Trophoblast cell (in vitro differentiated cells and primary cell): Measurements from ENCODE around the gene ADAMTSL3.

Experiments used
- DNase-seq, 2 donors: peaks; one replicate each; pipeline ENCODE4 v3.0.0-alpha.2; 2016
- H2AFZ ChIP-seq: 2 replicates; pipeline ENCODE4 v1.6.1; 2013; ENCODE audit warnings: low read length, moderate library complexity, mild to moderate bottlenecking; ENCODE audit not compliant: insufficient read depth, poor library complexity
- H2AK5ac ChIP-seq: 2 replicates; pipeline ENCODE4 v1.6.1; 2013; ENCODE audit warnings: mild to moderate bottlenecking, low read length
- H2BK120ac ChIP-seq: 2 replicates; pipeline ENCODE4 v1.6.1; 2013; ENCODE audit warnings: low read length, mild to moderate bottlenecking, moderate library complexity; ENCODE audit not compliant: insufficient read depth, poor library complexity
- H2BK12ac ChIP-seq: 2 replicates; pipeline ENCODE4 v1.6.1; 2013; ENCODE audit warnings: mild to moderate bottlenecking, low read length, moderate library complexity
- H2BK5ac ChIP-seq: 2 replicates; pipeline ENCODE4 v1.6.1; 2013; ENCODE audit warnings: low read length, low read depth, moderate library complexity, mild to moderate bottlenecking; ENCODE audit not compliant: poor library complexity
- H3K14ac ChIP-seq: 2 replicates; pipeline ENCODE4 v1.6.1; 2013; ENCODE audit warnings: mild to moderate bottlenecking, low read length
- H3K18ac ChIP-seq: 2 replicates; pipeline ENCODE4 v1.6.1; 2013; ENCODE audit warnings: mild to moderate bottlenecking, low read length
- H3K23ac ChIP-seq: 2 replicates; pipeline ENCODE4 v1.6.1; 2013; ENCODE audit warnings: low read length
- H3K27ac ChIP-seq: 2 replicates; pipeline ENCODE4 v1.5.1; 2013; ENCODE audit warnings: low read depth, mild to moderate bottlenecking, inconsistent platforms, low read length, moderate library complexity
- H3K27me3 ChIP-seq: 2 replicates; pipeline ENCODE4 v1.6.1; 2013; ENCODE audit warnings: inconsistent platforms, mild to moderate bottlenecking, low read length, moderate library complexity; ENCODE audit not compliant: insufficient read depth
- H3K36me3 ChIP-seq, 2 experiments: 1 replicate in 1 of 2; 2 replicates in 1 of 2; pipeline ENCODE4 v1.6.1; 2013; ENCODE audit warnings: low read length in 2 of 2, mild to moderate bottlenecking in 2 of 2, moderate library complexity in 1 of 2; ENCODE audit not compliant: insufficient read depth in 2 of 2, control insufficient read depth in 1 of 2
- H3K4ac ChIP-seq: 2 replicates; pipeline ENCODE4 v1.6.1; 2013; ENCODE audit warnings: low read depth, mild to moderate bottlenecking, low read length, moderate library complexity
- H3K4me1 ChIP-seq, 2 experiments: 1 replicate in 1 of 2; 2 replicates in 1 of 2; pipeline ENCODE4 v1.6.1; 2013; ENCODE audit warnings: low read length in 2 of 2, mild to moderate bottlenecking in 2 of 2, moderate library complexity in 1 of 2; ENCODE audit not compliant: insufficient read depth in 2 of 2, control insufficient read depth in 1 of 2
- H3K4me2 ChIP-seq: 2 replicates; pipeline ENCODE4 v1.6.1; 2013; ENCODE audit warnings: inconsistent platforms, mild to moderate bottlenecking, low read length, moderate library complexity
- H3K4me3 ChIP-seq: 2 replicates; pipeline ENCODE4 v1.5.1; 2013; ENCODE audit warnings: mild to moderate bottlenecking, low read depth, low read length, inconsistent platforms
- H3K79me1 ChIP-seq: one replicate; pipeline ENCODE4 v1.6.1; 2013; ENCODE audit warnings: low read length
- H3K79me2 ChIP-seq: 2 replicates; pipeline ENCODE4 v1.6.1; 2013; ENCODE audit warnings: low read length, mild to moderate bottlenecking; ENCODE audit not compliant: control insufficient read depth, insufficient read depth, poor library complexity
- H3K9ac ChIP-seq: 2 replicates; pipeline ENCODE4 v1.6.1; 2013; ENCODE audit warnings: mild to moderate bottlenecking, low read length
- H3K9me3 ChIP-seq: 2 replicates; pipeline ENCODE4 v1.6.1; 2013; ENCODE audit warnings: low read depth, mild to moderate bottlenecking, control low read depth, inconsistent platforms, low read length; ENCODE audit not compliant: insufficient read depth
- H4K12ac ChIP-seq: 2 replicates; pipeline ENCODE4 v1.6.1; 2013; ENCODE audit warnings: low read depth, mild to moderate bottlenecking, low read length, moderate library complexity
- H4K8ac ChIP-seq: 2 replicates; pipeline ENCODE4 v1.6.1; 2013; ENCODE audit warnings: low read depth, mild to moderate bottlenecking, low read length, moderate library complexity
- H4K91ac ChIP-seq: one replicate; pipeline ENCODE4 v1.6.1; 2013; ENCODE audit warnings: low read depth, mild to moderate bottlenecking, low read length, moderate library complexity
- WGBS: extraction: QIAGEN DNeasy Blood & Tissue Kit; methylation state at CpG from one replicate; pipeline ENCODE4 v1.1.7; 2013; ENCODE audit warnings: missing lambda C conversion rate; ENCODE audit not compliant: insufficient read length, insufficient coverage; ENCODE audit errors: extremely low coverage; 5-methylcytosine and 5-hydroxymethylcytosine counted together

Gene ADAMTSL3

DNA sequence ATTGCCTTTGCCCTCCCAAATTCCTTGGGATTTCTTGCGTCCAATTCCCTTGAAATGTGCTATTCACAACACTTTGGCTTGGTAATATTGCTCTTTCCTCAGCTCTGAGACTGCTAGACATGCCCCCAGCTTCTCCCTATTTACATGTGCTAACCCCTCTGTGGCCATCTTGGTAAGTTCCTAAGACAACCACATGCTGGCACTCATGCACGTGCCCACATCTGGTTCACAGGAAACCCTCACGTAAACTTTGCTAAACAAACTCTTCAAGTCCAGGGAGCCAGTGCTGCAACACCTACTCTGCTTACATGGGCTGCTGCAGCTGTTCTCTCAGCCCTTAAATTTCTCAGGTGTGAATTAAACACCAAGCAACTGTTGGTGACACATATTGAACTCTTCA lies 121.8 kb downstream of the ADAMTSL3 start:
- Histone ChIP-seq H3K79me1 (no peaks in the 10 kb centered on the region), H2AK5ac (no peak overlapping the region), H3K4me3 (no peak overlapping the region), H3K4me2 (no peak overlapping the region), H3K36me3 (no peaks in the 10 kb centered on the region), H4K91ac (no peak overlapping the region), H2BK120ac (no peak overlapping the region), H3K27me3 (no peaks in the 10 kb centered on the region), H3K79me2 (no peaks in the 10 kb centered on the region), H3K4me1 (no peaks in the 10 kb centered on the region), H3K23ac (no peak overlapping the region), H2AFZ (no peak overlapping the region), H3K18ac (no peak overlapping the region), H4K12ac (no peak overlapping the region), H4K8ac (no peak overlapping the region), H3K9me3 (peaks cover 3% of the 10 kb centered on the region), H3K14ac (no peak overlapping the region), H3K27ac (no peak overlapping the region), H2BK5ac (no peak overlapping the region), H3K4ac (no peak overlapping the region), H2BK12ac (no peak overlapping the region), H3K9ac (no peak overlapping the region)
- WGBS = no CpG with 5 or more reads among the region's 3 CpGs
- DNase-seq = no peak

DNA sequence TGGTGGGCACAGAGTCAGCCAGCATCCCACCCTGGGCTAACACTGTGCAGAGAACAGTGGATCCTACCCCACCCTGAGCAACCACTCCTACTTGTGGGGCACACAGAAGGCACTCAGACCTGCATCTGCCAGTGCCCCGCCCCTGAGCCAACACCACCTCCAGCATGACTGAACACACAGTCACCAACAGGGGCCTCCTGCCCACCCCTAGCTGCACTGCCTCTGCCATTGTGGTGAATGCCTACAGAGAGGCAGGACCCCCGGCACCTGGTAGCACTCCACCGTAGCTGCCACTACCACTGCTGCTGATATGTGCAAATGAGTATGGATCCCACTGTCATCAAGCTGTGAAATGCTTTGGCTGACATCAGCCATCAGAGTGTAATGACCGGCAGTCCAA lies 123.1 kb downstream of the ADAMTSL3 start:
- Histone ChIP-seq H3K79me1 (no peaks in the 10 kb centered on the region), H2AFZ (no peak overlapping the region), H2BK5ac (no peak overlapping the region), H2AK5ac (no peak overlapping the region), H3K27me3 (no peaks in the 10 kb centered on the region), H2BK120ac (no peak overlapping the region), H4K12ac (no peak overlapping the region), H3K9ac (no peak overlapping the region), H2BK12ac (no peak overlapping the region), H3K36me3 (no peaks in the 10 kb centered on the region), H3K79me2 (no peaks in the 10 kb centered on the region), H4K91ac (no peak overlapping the region), H3K27ac (no peak overlapping the region), H3K23ac (no peak overlapping the region), H3K4me3 (no peak overlapping the region), H3K4me1 (no peaks in the 10 kb centered on the region), H4K8ac (no peak overlapping the region), H3K9me3 (peaks cover 3% of the 10 kb centered on the region), H3K18ac (no peak overlapping the region), H3K4ac (no peak overlapping the region), H3K14ac (no peak overlapping the region), H3K4me2 (no peak overlapping the region)
- WGBS = no CpG with 5 or more reads among the region's 4 CpGs
- no peak for DNase-seq

DNA sequence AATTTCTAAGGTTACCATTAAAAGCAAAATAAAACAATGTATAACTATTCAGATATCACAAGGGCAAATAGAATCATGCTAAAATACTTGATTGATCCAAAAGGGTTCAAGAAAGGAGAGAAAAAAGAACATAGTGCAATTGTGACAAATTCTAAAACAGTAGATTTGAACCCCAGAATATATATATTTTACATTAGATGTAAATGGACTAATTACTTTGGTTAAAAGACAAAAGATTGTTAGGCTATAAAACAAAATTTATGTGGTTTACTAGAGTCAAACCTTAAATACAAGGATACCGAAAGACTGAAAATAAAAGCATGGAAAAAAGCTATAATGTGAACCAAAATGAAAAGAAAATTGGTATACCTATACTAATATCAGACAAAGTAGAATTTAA lies 129.3 kb downstream of the ADAMTSL3 start:
- H3K27me3 ChIP-seq = no peaks in the 10 kb centered on the region
- H3K18ac ChIP-seq = no peak overlapping the region
- WGBS = no CpG with 5 or more reads among the region's 1 CpG
- no peak overlapping the region for H3K4me2 ChIP-seq
- H3K27ac ChIP-seq = no peak overlapping the region
- no peak overlapping the region for H4K12ac ChIP-seq
- H4K91ac ChIP-seq = no peak overlapping the region
- no peaks in the 10 kb centered on the region for H3K79me1 ChIP-seq
- no peaks in the 10 kb centered on the region for H3K79me2 ChIP-seq
- no peak overlapping the region for H4K8ac ChIP-seq
- H3K4me3 ChIP-seq = no peak overlapping the region
- H3K9ac ChIP-seq = no peak overlapping the region
- no peak overlapping the region for H3K23ac ChIP-seq
- H3K14ac ChIP-seq = no peak overlapping the region
- no peak overlapping the region for H2BK5ac ChIP-seq
- H2BK12ac ChIP-seq = no peak overlapping the region
- no peak overlapping the region for H2BK120ac ChIP-seq
- H3K36me3 ChIP-seq = no peaks in the 10 kb centered on the region
- no peak overlapping the region for H3K4ac ChIP-seq
- H3K4me1 ChIP-seq = no peaks in the 10 kb centered on the region
- no peak overlapping the region for H2AK5ac ChIP-seq
- no peak for DNase-seq
- H2AFZ ChIP-seq = no peak overlapping the region
- H3K9me3 ChIP-seq = no peaks in the 10 kb centered on the region

DNA sequence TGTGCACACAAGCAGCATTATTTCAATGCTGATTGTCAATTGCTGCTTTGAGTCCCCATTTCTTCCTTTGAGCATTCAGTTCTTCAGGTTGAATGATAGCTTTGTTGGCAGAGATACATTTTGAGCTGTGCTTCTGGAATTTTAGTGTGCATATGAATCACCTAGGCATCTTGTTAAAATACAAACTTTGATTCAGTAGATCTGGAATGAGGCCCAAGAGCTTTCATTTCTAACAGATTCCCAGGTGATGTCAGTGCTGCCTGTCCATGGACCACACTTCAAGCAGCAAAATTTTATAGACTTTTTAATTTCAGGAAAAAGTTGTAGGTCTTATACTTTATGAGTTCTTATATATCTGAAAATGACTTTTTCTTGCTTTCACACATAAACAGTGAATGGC lies 131.1 kb downstream of the ADAMTSL3 start:
- Histone ChIP-seq H3K36me3 (no peaks in the 10 kb centered on the region), H3K4me1 (no peaks in the 10 kb centered on the region), H3K4me3 (no peak overlapping the region), H3K23ac (no peak overlapping the region), H3K79me2 (no peaks in the 10 kb centered on the region), H4K91ac (no peak overlapping the region), H4K8ac (no peak overlapping the region), H2AK5ac (no peak overlapping the region), H2BK5ac (no peak overlapping the region), H4K12ac (no peak overlapping the region), H3K4me2 (no peak overlapping the region), H2BK120ac (no peak overlapping the region), H2BK12ac (no peak overlapping the region), H3K4ac (no peak overlapping the region), H3K27ac (no peak overlapping the region), H3K79me1 (no peaks in the 10 kb centered on the region), H3K14ac (no peak overlapping the region), H3K9me3 (no peaks in the 10 kb centered on the region), H3K27me3 (no peaks in the 10 kb centered on the region), H2AFZ (no peak overlapping the region), H3K18ac (no peak overlapping the region), H3K9ac (no peak overlapping the region)
- DNase-seq = no peak

DNA sequence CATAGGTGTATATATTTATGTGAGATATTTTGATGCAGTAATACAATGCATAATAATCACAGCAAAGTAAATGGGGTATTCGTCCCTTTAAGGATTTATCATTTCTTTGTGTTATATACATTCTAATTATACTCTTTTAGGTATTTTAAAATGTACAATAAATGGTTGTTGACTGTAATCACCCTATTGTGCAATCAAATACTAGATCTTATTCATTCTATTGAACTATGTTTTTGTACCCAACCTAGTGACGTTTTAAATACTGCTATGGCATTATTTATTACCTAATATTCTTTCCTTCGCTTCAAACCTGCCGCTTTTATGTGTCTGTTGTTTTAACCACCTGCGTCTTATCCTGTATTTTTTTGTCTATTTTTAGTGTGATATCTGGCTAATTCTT lies 132.4 kb downstream of the ADAMTSL3 start:
- H4K8ac ChIP-seq = no peak overlapping the region
- H3K36me3 ChIP-seq = no peaks in the 10 kb centered on the region
- no peak overlapping the region for H2AFZ ChIP-seq
- no peak overlapping the region for H3K14ac ChIP-seq
- no peak overlapping the region for H3K9ac ChIP-seq
- no peaks in the 10 kb centered on the region for H3K79me1 ChIP-seq
- H3K23ac ChIP-seq = no peak overlapping the region
- no peak overlapping the region for H3K4ac ChIP-seq
- no CpG with 5 or more reads among the region's 5 CpGs for WGBS
- no peak overlapping the region for H4K12ac ChIP-seq
- no peaks in the 10 kb centered on the region for H3K4me1 ChIP-seq
- H3K79me2 ChIP-seq = no peaks in the 10 kb centered on the region
- H4K91ac ChIP-seq = no peak overlapping the region
- H2BK120ac ChIP-seq = no peak overlapping the region
- H3K4me3 ChIP-seq = no peak overlapping the region
- DNase-seq = no peak
- H3K27me3 ChIP-seq = no peaks in the 10 kb centered on the region
- H2BK5ac ChIP-seq = no peak overlapping the region
- no peaks in the 10 kb centered on the region for H3K9me3 ChIP-seq
- H3K27ac ChIP-seq = no peak overlapping the region
- H2AK5ac ChIP-seq = no peak overlapping the region
- no peak overlapping the region for H3K18ac ChIP-seq
- H2BK12ac ChIP-seq = no peak overlapping the region
- H3K4me2 ChIP-seq = no peak overlapping the region
